ENCODE results near the gene LAMP5.

The LAMP5 gene

GRCh38 chr20:9535449-9535848 is 21.1 kb downstream of the LAMP5 start:
- Mint-ChIP-seq H3K4me1 (ENCODE audit: low read depth) (no peaks in the 10 kb centered on the region), H3K9me3 (peaks cover 3% of the 10 kb centered on the region), H3K36me3 (ENCODE audit: low read depth) (no peaks in the 10 kb centered on the region)

GRCh38 chr20:9543214-9543613 is 28.8 kb downstream of the LAMP5 start:
- DNase-seq: no peak
- Mint-ChIP-seq H3K4me3 (no peak overlapping the region), H3K36me3 (ENCODE audit: low read depth) (no peaks in the 10 kb centered on the region), H3K9me3 (no peaks in the 10 kb centered on the region), H3K27ac (no peak overlapping the region), H3K27me3 (no peaks in the 10 kb centered on the region), H3K4me1 (ENCODE audit: low read depth) (no peaks in the 10 kb centered on the region)

More at GRCh38 chr20:9535449-9535848, 21.1 kb downstream of the LAMP5 start:
- H3K27ac Mint-ChIP-seq: no peak overlapping the region
- no peak for DNase-seq
- H3K27me3 Mint-ChIP-seq: no peaks in the 10 kb centered on the region
- no peak overlapping the region for H3K4me3 Mint-ChIP-seq

GRCh38 chr20:9550283-9550682 is 35.9 kb downstream of the LAMP5 start:
- Mint-ChIP-seq H3K27me3 (no peaks in the 10 kb centered on the region), H3K36me3 (ENCODE audit: low read depth) (no peaks in the 10 kb centered on the region), H3K9me3 (peaks cover 13% of the 10 kb centered on the region), H3K27ac (no peak overlapping the region), H3K4me1 (ENCODE audit: low read depth) (no peaks in the 10 kb centered on the region), H3K4me3 (no peak overlapping the region)
- no peak for DNase-seq

GRCh38 chr20:9550871-9551270 is 36.5 kb downstream of the LAMP5 start:
- no peaks in the 10 kb centered on the region for H3K27me3 Mint-ChIP-seq
- no peaks in the 10 kb centered on the region for H3K36me3 Mint-ChIP-seq (ENCODE audit: low read depth)
- H3K9me3 Mint-ChIP-seq: peaks cover 15% of the 10 kb centered on the region
- H3K27ac Mint-ChIP-seq: no peak overlapping the region
- no peak for DNase-seq
- H3K4me1 Mint-ChIP-seq (ENCODE audit: low read depth): no peaks in the 10 kb centered on the region
- H3K4me3 Mint-ChIP-seq: no peak overlapping the region

GRCh38 chr20:9551808-9552550 is 37.6 kb downstream of the LAMP5 start:
- Mint-ChIP-seq H3K4me3 (no peak overlapping the region), H3K27ac (no peak overlapping the region), H3K9me3 (peaks cover 15% of the 10 kb centered on the region), H3K4me1 (ENCODE audit: low read depth) (no peaks in the 10 kb centered on the region), H3K27me3 (no peaks in the 10 kb centered on the region), H3K36me3 (ENCODE audit: low read depth) (no peaks in the 10 kb centered on the region)
- DNase-seq: no peak

GRCh38 chr20:9555781-9556180 is 41.4 kb downstream of the LAMP5 start:
- Mint-ChIP-seq H3K27ac (no peak overlapping the region), H3K4me1 (ENCODE audit: low read depth) (no peaks in the 10 kb centered on the region)

GRCh38 chr20:9557411-9557810 is 43.0 kb downstream of the LAMP5 start:
- no peak for DNase-seq
- no peaks in the 10 kb centered on the region for H3K4me1 Mint-ChIP-seq (ENCODE audit: low read depth)
- no peaks in the 10 kb centered on the region for H3K36me3 Mint-ChIP-seq (ENCODE audit: low read depth)
- H3K27ac Mint-ChIP-seq: no peak overlapping the region
- H3K9me3 Mint-ChIP-seq: peaks cover 15% of the 10 kb centered on the region
- no peaks in the 10 kb centered on the region for H3K27me3 Mint-ChIP-seq
- no peak overlapping the region for H3K4me3 Mint-ChIP-seq

More at GRCh38 chr20:9555781-9556180, 41.4 kb downstream of the LAMP5 start:
- DNase-seq: no peak
- no peaks in the 10 kb centered on the region for H3K27me3 Mint-ChIP-seq
- H3K4me3 Mint-ChIP-seq: no peak overlapping the region
- H3K9me3 Mint-ChIP-seq: peaks cover 15% of the 10 kb centered on the region
- H3K36me3 Mint-ChIP-seq (ENCODE audit: low read depth): no peaks in the 10 kb centered on the region

GRCh38 chr20:9565910-9566550 is 51.6 kb downstream of the LAMP5 start:
- peaks cover 3% of the 10 kb centered on the region for H3K9me3 Mint-ChIP-seq

GRCh38 chr20:9566977-9567376 is 52.6 kb downstream of the LAMP5 start:
- no peak overlapping the region for H3K4me3 Mint-ChIP-seq
- DNase-seq: no peak
- H3K4me1 Mint-ChIP-seq (ENCODE audit: low read depth): no peaks in the 10 kb centered on the region
- no peaks in the 10 kb centered on the region for H3K27me3 Mint-ChIP-seq
- no peak overlapping the region for H3K27ac Mint-ChIP-seq
- no peaks in the 10 kb centered on the region for H3K36me3 Mint-ChIP-seq (ENCODE audit: low read depth)
- peaks cover 5% of the 10 kb centered on the region for H3K9me3 Mint-ChIP-seq

More at GRCh38 chr20:9565910-9566550, 51.6 kb downstream of the LAMP5 start:
- no peak overlapping the region for H3K4me3 Mint-ChIP-seq
- no peaks in the 10 kb centered on the region for H3K36me3 Mint-ChIP-seq (ENCODE audit: low read depth)
- no peak overlapping the region for H3K27ac Mint-ChIP-seq
- no peaks in the 10 kb centered on the region for H3K27me3 Mint-ChIP-seq
- no peaks in the 10 kb centered on the region for H3K4me1 Mint-ChIP-seq (ENCODE audit: low read depth)
- no peak for DNase-seq

- H3K27me3 Mint-ChIP-seq: peaks cover 5% of the 10 kb centered on the region
- H3K27ac Mint-ChIP-seq: no peak overlapping the region
- H3K36me3 Mint-ChIP-seq (ENCODE audit: low read depth): no peaks in the 10 kb centered on the region
- no peak for DNase-seq
- H3K4me3 Mint-ChIP-seq: no peak overlapping the region
- H3K4me1 Mint-ChIP-seq (ENCODE audit: low read depth): no peaks in the 10 kb centered on the region
- peaks cover 2% of the 10 kb centered on the region for H3K9me3 Mint-ChIP-seq
These were observed 56.2 kb downstream of the LAMP5 start for GRCh38 chr20:9570612-9571011.

- no peak overlapping the region for H3K4me3 Mint-ChIP-seq
- no peaks in the 10 kb centered on the region for H3K36me3 Mint-ChIP-seq (ENCODE audit: low read depth)
- no peak for DNase-seq
- H3K9me3 Mint-ChIP-seq: peaks cover 2% of the 10 kb centered on the region
- H3K27me3 Mint-ChIP-seq: peaks cover 5% of the 10 kb centered on the region
- H3K27ac Mint-ChIP-seq: no peak overlapping the region
- H3K4me1 Mint-ChIP-seq (ENCODE audit: low read depth): no peaks in the 10 kb centered on the region
These were observed 57.4 kb downstream of the LAMP5 start for GRCh38 chr20:9571783-9572182.

GRCh38 chr20:9572670-9573069 is 58.3 kb downstream of the LAMP5 start:
- no peaks in the 10 kb centered on the region for H3K4me1 Mint-ChIP-seq (ENCODE audit: low read depth)

GRCh38 chr20:9573335-9574151 is 59.2 kb downstream of the LAMP5 start:
- H3K36me3 Mint-ChIP-seq (ENCODE audit: low read depth): no peaks in the 10 kb centered on the region
- no peak overlapping the region for H3K4me3 Mint-ChIP-seq
- H3K4me1 Mint-ChIP-seq (ENCODE audit: low read depth): no peaks in the 10 kb centered on the region
- no peak for DNase-seq
- peaks cover 2% of the 10 kb centered on the region for H3K9me3 Mint-ChIP-seq
- peaks cover 5% of the 10 kb centered on the region for H3K27me3 Mint-ChIP-seq
- no peak overlapping the region for H3K27ac Mint-ChIP-seq

More at GRCh38 chr20:9572670-9573069, 58.3 kb downstream of the LAMP5 start:
- no peak overlapping the region for H3K27ac Mint-ChIP-seq
- H3K4me3 Mint-ChIP-seq: no peak overlapping the region
- peaks cover 2% of the 10 kb centered on the region for H3K9me3 Mint-ChIP-seq
- DNase-seq: no peak
- H3K27me3 Mint-ChIP-seq: peaks cover 5% of the 10 kb centered on the region
- no peaks in the 10 kb centered on the region for H3K36me3 Mint-ChIP-seq (ENCODE audit: low read depth)

- Mint-ChIP-seq H3K36me3 (ENCODE audit: low read depth) (no peaks in the 10 kb centered on the region), H3K4me3 (no peak overlapping the region), H3K9me3 (peaks cover 2% of the 10 kb centered on the region), H3K27me3 (peaks cover 5% of the 10 kb centered on the region), H3K27ac (no peak overlapping the region), H3K4me1 (ENCODE audit: low read depth) (no peaks in the 10 kb centered on the region)
- no peak for DNase-seq
These were observed 59.8 kb downstream of the LAMP5 start for GRCh38 chr20:9574181-9574580.

GRCh38 chr20:9574776-9575175 is 60.4 kb downstream of the LAMP5 start:
- no peaks in the 10 kb centered on the region for H3K36me3 Mint-ChIP-seq (ENCODE audit: low read depth)
- H3K4me3 Mint-ChIP-seq: no peak overlapping the region
- DNase-seq: no peak
- H3K27ac Mint-ChIP-seq: no peak overlapping the region
- peaks cover 5% of the 10 kb centered on the region for H3K27me3 Mint-ChIP-seq
- H3K9me3 Mint-ChIP-seq: peaks cover 2% of the 10 kb centered on the region
- H3K4me1 Mint-ChIP-seq (ENCODE audit: low read depth): no peaks in the 10 kb centered on the region

Measured in activated T-cell treated with anti-CD3 and anti-CD28 coated beads, Interleukin-2, amount 50 U/mL, for 24 hours (primary cell).